NCI-H82 treated with DMSO at 0.1 percent for 48 hours (cell line): ENCODE data around the gene ZNF383.
"Not testable (repeated sequence)": the region's sequence is repeated elsewhere in the genome, so short reads cannot be mapped to it uniquely, and the experiment has no call there.

Experiments
- DNase-seq: peaks from one replicate; lab custom pipeline; 2025; ENCODE audit not compliant: unreplicated experiment; lab: John Stamatoyannopoulos, UW

The ZNF383 gene

GRCh38 chr19:37217775-37218591 lies at the start of gene ZNF383:
Gene ZNF383 (plus strand): TSS chr19:37218214. CDS start chr19:37230454, 12,240 bp downstream.
- peak; percentile 90 for DNase-seq

- peak; percentile 97 for DNase-seq
Measured at GRCh38 chr19:37172368-37173366, 45.3 kb upstream of the ZNF383 start, which contains the start of gene ZNF585A. Gene ZNF585A (minus strand): TSS chr19:37172695. CDS start chr19:37169910, 2,785 bp downstream.

- DNase-seq = not testable (repeated sequence)
Measured at GRCh38 chr19:37186071-37186470, 31.9 kb upstream of the ZNF383 start.

GRCh38 chr19:37195248-37195647 lies 22.8 kb upstream of the ZNF383 start:
- DNase-seq = not testable (repeated sequence)

GRCh38 chr19:37197115-37197514 lies 20.9 kb upstream of the ZNF383 start:
- DNase-seq = not testable (repeated sequence)

- DNase-seq = no peak
Measured at GRCh38 chr19:37197768-37198167, 20.2 kb upstream of the ZNF383 start.

GRCh38 chr19:37217480-37217774 lies 587 bp upstream of the ZNF383 start:
- DNase-seq = no peak

- no peak for DNase-seq
Measured at GRCh38 chr19:37218592-37218935, 550 bp downstream of the ZNF383 start.

GRCh38 chr19:37220383-37220782 lies 2.4 kb downstream of the ZNF383 start:
- no peak for DNase-seq

- DNase-seq = no peak
Measured at GRCh38 chr19:37221136-37221535, 3.1 kb downstream of the ZNF383 start.

- no peak for DNase-seq
Measured at GRCh38 chr19:37226248-37226647, 8.2 kb downstream of the ZNF383 start.

GRCh38 chr19:37227996-37228395 lies 10.0 kb downstream of the ZNF383 start:
- DNase-seq = no peak

- no peak for DNase-seq
Measured at GRCh38 chr19:37243206-37243632, 25.2 kb downstream of the ZNF383 start.

- peak; percentile 95 for DNase-seq
Measured at GRCh38 chr19:37251308-37252229, 33.6 kb downstream of the ZNF383 start.

GRCh38 chr19:37263028-37263427 lies 45.0 kb downstream of the ZNF383 start:
- DNase-seq = not testable (repeated sequence)

- DNase-seq = not testable (repeated sequence)
Measured at GRCh38 chr19:37267005-37267404, 49.0 kb downstream of the ZNF383 start.

GRCh38 chr19:37267755-37268154 lies 49.7 kb downstream of the ZNF383 start:
- not testable (repeated sequence) for DNase-seq

- DNase-seq = not testable (repeated sequence)
Measured at GRCh38 chr19:37280656-37281055, 62.6 kb downstream of the ZNF383 start.

- not testable (repeated sequence) for DNase-seq
Measured at GRCh38 chr19:37284020-37284419, 66.0 kb downstream of the ZNF383 start.

- DNase-seq = not testable (repeated sequence)
Measured at GRCh38 chr19:37289229-37289628, 71.2 kb downstream of the ZNF383 start.
